HG03457 (cell line): ENCODE measurements around the gene VPS8.
"Not testable (repeated sequence)": the region's sequence is repeated elsewhere in the genome, so short reads cannot be mapped to it uniquely, and the experiment has no call there.

Experiments
- ATAC-seq: cut with Tn5 transposase; IDR thresholded peaks from one replicate; pipeline ENCODE4 v1.9.1; 2021; ENCODE audit warnings: moderate number of reproducible peaks; ENCODE audit not compliant: unreplicated experiment

The VPS8 gene

GRCh38 chr3:184910664-184911063, 98.7 kb downstream of the VPS8 start:
- ATAC-seq = no peak

GRCh38 chr3:184911570-184911969, 99.6 kb downstream of the VPS8 start:
- no peak for ATAC-seq

- ATAC-seq = no peak
These were observed 100.2 kb downstream of the VPS8 start for GRCh38 chr3:184912163-184912562.

GRCh38 chr3:184914628-184915027, 102.7 kb downstream of the VPS8 start:
- ATAC-seq = no peak

GRCh38 chr3:184918750-184919149, 106.8 kb downstream of the VPS8 start:
- no peak for ATAC-seq

- no peak for ATAC-seq
These were observed 107.7 kb downstream of the VPS8 start for GRCh38 chr3:184919651-184920050.

GRCh38 chr3:184924547-184924946, 112.6 kb downstream of the VPS8 start:
- no peak for ATAC-seq

GRCh38 chr3:184927796-184928315, 115.9 kb downstream of the VPS8 start:
- ATAC-seq = no peak

GRCh38 chr3:184932777-184933176, 120.8 kb downstream of the VPS8 start:
- no peak for ATAC-seq

GRCh38 chr3:184937611-184938010, 125.6 kb downstream of the VPS8 start:
- ATAC-seq = no peak

- ATAC-seq = no peak
These were observed 129.4 kb downstream of the VPS8 start for GRCh38 chr3:184941408-184941807.

- no peak for ATAC-seq
These were observed 130.8 kb downstream of the VPS8 start for GRCh38 chr3:184942735-184943134.

- ATAC-seq = no peak
These were observed 132.3 kb downstream of the VPS8 start for GRCh38 chr3:184944241-184944640.

- no peak for ATAC-seq
These were observed 134.1 kb downstream of the VPS8 start for GRCh38 chr3:184945886-184946625.

GRCh38 chr3:184946917-184947316, 135.0 kb downstream of the VPS8 start:
- no peak for ATAC-seq

- ATAC-seq = no peak
These were observed 137.4 kb downstream of the VPS8 start for GRCh38 chr3:184949251-184949965.

- not testable (repeated sequence) for ATAC-seq
These were observed 138.8 kb downstream of the VPS8 start for GRCh38 chr3:184950816-184951215.

- no peak for ATAC-seq
These were observed 140.7 kb downstream of the VPS8 start for GRCh38 chr3:184952671-184953070.

GRCh38 chr3:184953401-184953800, 141.4 kb downstream of the VPS8 start:
- no peak for ATAC-seq

GRCh38 chr3:184954251-184954650, 142.3 kb downstream of the VPS8 start:
- ATAC-seq = no peak

- not testable (repeated sequence) for ATAC-seq
These were observed 142.9 kb downstream of the VPS8 start for GRCh38 chr3:184954851-184955250.
